Spleen (tissue), 11 donors: ENCODE results near the gene NRIP2. TPM values are rescaled to one million over a fixed set of nuclear protein-coding genes. Genes with fewer than 3 reads are reported as not detected.

Experiments used
- DNase-seq: peaks from one replicate; pipeline ENCODE4 v3.0.0-alpha.2; 2020
- H3K27ac ChIP-seq, 8 donors: fragments of 200-600 bp; sonication (generic) in 7 of 8; 1 replicate in 4 of 8; 2 replicates in 4 of 8; pipeline versions ENCODE4 v1.5.0 to v1.8.0; 2016 to 2021; ENCODE audit warnings: inconsistent platforms in 4 of 8, mild to moderate bottlenecking in 4 of 8, moderate library complexity in 1 of 8
- H3K27me3 ChIP-seq, 7 donors: fragments of 200-600 bp; sonication (generic) in 6 of 7; replicated peaks in 1 of 7; 1 replicate in 4 of 7; 2 replicates in 3 of 7; pipeline versions ENCODE4 v1.5.0 to v1.8.0; 2016 to 2021; ENCODE audit warnings: inconsistent platforms in 3 of 7, mild to moderate bottlenecking in 1 of 7
- H3K36me3 ChIP-seq, 6 donors: fragments of 200-600 bp; sonication (generic) in 5 of 6; 1 replicate in 4 of 6; 2 replicates in 2 of 6; pipeline versions ENCODE4 v1.5.0 to v1.8.0; 2016 to 2021; ENCODE audit warnings: inconsistent platforms in 2 of 6
- H3K4me1 ChIP-seq, 6 donors: fragments of 200-600 bp; sonication (generic) in 5 of 6; 1 replicate in 3 of 6; 2 replicates in 3 of 6; pipeline versions ENCODE4 v1.5.0 to v1.8.0; 2016 to 2021; ENCODE audit warnings: inconsistent platforms in 3 of 6
- H3K4me3 ChIP-seq, 8 donors: fragments of 200-600 bp; sonication (generic) in 7 of 8; 1 replicate in 4 of 8; 2 replicates in 4 of 8; pipeline versions ENCODE4 v1.5.0 to v1.8.0; 2016 to 2021; ENCODE audit warnings: inconsistent platforms in 4 of 8, mild to moderate bottlenecking in 4 of 8, moderate library complexity in 2 of 8
- H3K9me3 ChIP-seq, 8 donors: fragments of 200-600 bp; sonication (generic) in 7 of 8; 1 replicate in 4 of 8; 2 replicates in 4 of 8; pipeline versions ENCODE4 v1.5.0 to v1.8.0; 2016 to 2021; ENCODE audit warnings: inconsistent platforms in 4 of 8
- CTCF ChIP-seq, 11 experiments: fragments of 200-600 bp in 7 of 11; fragments of 450-650 bp in 4 of 11; sonication (generic) in 4 of 11; IDR thresholded peaks in 8 of 11; conservative IDR thresholded peaks in 3 of 11; 1 replicate in 7 of 11; 2 replicates in 4 of 11; pipeline versions ENCODE4 v1.4.0 to v1.8.0; 2016 to 2021; ENCODE audit warnings: antibody characterized with exemption in 11 of 11, inconsistent platforms in 4 of 11, mild to moderate bottlenecking in 1 of 11
- POLR2A ChIP-seq, 3 donors: fragments of 450-650 bp; IDR thresholded peaks; one replicate each; pipeline ENCODE4 v1.5.1; 2017; ENCODE audit warnings: antibody characterized with exemption in 3 of 3, mild to moderate bottlenecking in 1 of 3
- POLR2AphosphoS5 ChIP-seq, 3 donors: sonication (generic); formaldehyde crosslinking; IDR thresholded peaks; one replicate each; pipeline ENCODE4 v1.5.1; 2017; ENCODE audit warnings: antibody characterized with exemption in 3 of 3
- WGBS, 5 donors: extraction: QIAGEN DNeasy Blood & Tissue Kit in 3 of 5; methylation state at CpG; one replicate each; pipeline versions ENCODE4 v1.1.5 to v1.1.7; 2013 to 2018; 5-methylcytosine and 5-hydroxymethylcytosine counted together
- intact Hi-C: fragments of 100-400 bp; cut with DNase I; formaldehyde crosslinking; loops from one replicate; pipeline ENCODE4 v1.15.0; 2023; ENCODE audit warnings: low total_unique reads
- polyA plus RNA-seq, 3 donors: library from polyadenylated mRNA; stranded (reverse); fragments of 200-250 nt; gene quantifications; one replicate each; pipeline ENCODE4 v1.2.1, GENCODE V29; 2013
- total RNA-seq, 7 donors: library from RNA; depleted of rRNA in 3 of 7; stranded (reverse); fragments of >200 nt in 3 of 7; fragmentation: NEBNext Ultra II Directional in 4 of 7; extraction: Animal tissue kit (Norgen Biotek cat#: 25700) in 4 of 7; gene quantifications; one replicate each; pipeline versions ENCODE4 v1.1.0 to v1.2.1, GENCODE V29; 2016 to 2021
- donor health status: healthy with polysubstance abuse.
- donor health status: DM: no; HTN: no; CAD: no; lungs with moderate emphysema.
- donor health status: DM: no; HTN: no; CAD: no.
- donor health status: Bipolar disorder and iron deficiency.
- donor health status: healthy.
- donor health status: DM: no; HTN: no; CAD: no.
- donor health status: DM: yes; HTN: yes; CAD: no.

NRIP2 gene
- total and polyA plus RNA-seq, 10 donors, result 1.3 to 18.8 (median 10.5) TPM

DNA sequence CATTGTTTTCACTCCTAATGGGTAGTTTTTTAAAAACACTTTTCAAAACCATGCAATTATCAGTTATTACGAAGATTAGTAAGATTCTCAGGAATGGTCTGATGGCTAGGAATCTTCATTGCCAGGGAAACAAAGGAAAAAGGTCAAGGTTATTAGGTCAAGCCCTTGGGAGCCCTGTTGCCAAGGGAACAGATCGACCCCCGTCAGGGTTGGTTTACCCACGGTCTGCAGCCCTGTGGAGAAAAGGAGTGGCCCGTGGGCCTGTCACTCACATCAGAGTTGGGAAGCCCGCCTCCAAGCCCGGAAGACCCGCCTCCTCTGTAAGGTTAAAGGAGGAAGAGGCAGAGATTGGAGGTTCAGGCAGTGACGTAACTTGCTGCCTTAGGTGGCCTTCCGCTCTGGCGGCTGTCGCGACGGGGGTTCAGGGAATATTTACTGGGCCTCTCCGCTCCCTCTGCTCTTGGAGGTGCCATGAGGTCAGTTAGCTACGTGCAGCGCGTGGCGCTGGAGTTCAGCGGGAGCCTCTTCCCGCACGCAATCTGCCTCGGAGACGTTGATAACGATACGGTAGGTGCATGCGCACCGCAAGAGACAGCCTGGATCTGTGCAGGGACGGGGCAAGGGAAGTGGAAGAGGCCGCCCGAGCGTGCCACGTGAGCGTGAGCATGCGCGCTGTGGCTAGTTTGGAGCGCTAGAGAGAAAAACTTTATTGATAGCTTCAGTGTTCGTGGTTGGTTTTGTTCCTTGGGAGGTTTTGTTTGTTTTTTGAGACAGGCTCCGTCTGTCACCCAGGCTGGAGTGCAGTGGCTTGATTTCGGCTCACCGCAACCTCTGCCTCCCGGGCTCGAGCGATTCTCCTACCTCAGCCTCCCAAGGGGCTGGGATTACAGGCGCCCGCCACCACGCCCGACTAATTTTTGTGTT lies 22.3 kb downstream of the NRIP2 start, which contains the start of gene ITFG2:
ITFG2 (plus strand) TSS at position 379 of the 924 bp plus-strand sequence; CDS start at position 472, 93 bp downstream.
- Histone ChIP-seq H3K9me3 (no peaks in the 10 kb centered on the region), H3K36me3 (peaks cover 0 to 33% (median 8%) of the 10 kb centered on the region in 6 donors), H3K4me3 (peak within 1 kb of the TSS; percentile 59 to 91 (median 75)), H3K27ac (peak within 1 kb of the TSS; percentile 90 to 98 (median 94)), H3K27me3 (no peaks in the 10 kb centered on the region), H3K4me1 (peaks cover 16 to 40% (median 33%) of the 10 kb centered on the region in 6 donors)
- intact Hi-C loops, result no loop called here
- TF ChIP-seq POLR2A (IDR thresholded peaks at IDR 0.05), result peak; percentile 27 to 88 (median 85)
- peak in 3 of 11 experiments; percentile 14 to 33 (median 28) for TF ChIP-seq CTCF (IDR thresholded peaks at IDR 0.05 in 8 of 11, conservative IDR thresholded peaks at IDR 0.05 in 3 of 11)
- peak; percentile 99 for TF ChIP-seq POLR2AphosphoS5 (IDR thresholded peaks at IDR 0.05)
- DNase-seq, result peak; percentile 99
- WGBS, 5 donors, result 0 to 2% (median 1%) methylated on average over 25 to 48 of the region's 48 CpGs

- peak; percentile 31 for DNase-seq
- 83 to 88% (median 87%) methylated on average over 5 of the region's 5 CpGs for WGBS, 5 donors
These were observed 23.0 kb downstream of the NRIP2 start for GRCh38 chr12:2811801-2812200.

GRCh38 chr12:2806700-2807099 lies 28.1 kb downstream of the NRIP2 start:
- 81 to 92% (median 89%) methylated on average over 6 of the region's 6 CpGs for WGBS, 5 donors
- peaks cover under 1 to 29% (median 7%) of the 10 kb centered on the region in 6 donors for H3K4me1 ChIP-seq
- H3K27me3 ChIP-seq, result no peaks in the 10 kb centered on the region
- H3K36me3 ChIP-seq, result peaks cover 0 to 44% (median 34%) of the 10 kb centered on the region in 6 donors
- no peak for DNase-seq
- no peak overlapping the region for H3K4me3 ChIP-seq
- H3K9me3 ChIP-seq, result no peaks in the 10 kb centered on the region
- no peak for TF ChIP-seq POLR2A (IDR thresholded peaks at IDR 0.05)
- TF ChIP-seq CTCF (IDR thresholded peaks at IDR 0.05 in 8 of 11, conservative IDR thresholded peaks at IDR 0.05 in 3 of 11), result no peak
- no peak for TF ChIP-seq POLR2AphosphoS5 (IDR thresholded peaks at IDR 0.05)
- intact Hi-C loops, result no loop called here
- no peak overlapping the region for H3K27ac ChIP-seq

More at GRCh38 chr12:2811801-2812200, 23.0 kb downstream of the NRIP2 start:
- Histone ChIP-seq H3K4me1 (peaks cover 16 to 40% (median 33%) of the 10 kb centered on the region in 6 donors), H3K27ac (peak overlapping the region in 7 of 8 donors; percentile 90 to 98 (median 94)), H3K9me3 (no peaks in the 10 kb centered on the region), H3K36me3 (peaks cover 0 to 26% (median 3%) of the 10 kb centered on the region in 6 donors), H3K27me3 (no peaks in the 10 kb centered on the region), H3K4me3 (peak overlapping the region in 7 of 8 donors; percentile 59 to 91 (median 72))
- TF ChIP-seq POLR2A (IDR thresholded peaks at IDR 0.05), result no peak
- no peak for TF ChIP-seq POLR2AphosphoS5 (IDR thresholded peaks at IDR 0.05)
- TF ChIP-seq CTCF (IDR thresholded peaks at IDR 0.05 in 8 of 11, conservative IDR thresholded peaks at IDR 0.05 in 3 of 11), result no peak
- intact Hi-C loops, result no loop called here

- H3K27ac ChIP-seq, result peak overlapping the region in 3 of 8 donors; percentile 8 to 57 (median 56)
- DNase-seq, result no peak
- intact Hi-C loops, result no loop called here
These were observed 29.7 kb downstream of the NRIP2 start for GRCh38 chr12:2805143-2805520.

More at GRCh38 chr12:2805143-2805520, 29.7 kb downstream of the NRIP2 start:
- TF ChIP-seq POLR2A (IDR thresholded peaks at IDR 0.05) (no peak), POLR2AphosphoS5 (IDR thresholded peaks at IDR 0.05) (no peak), CTCF (IDR thresholded peaks at IDR 0.05 in 8 of 11, conservative IDR thresholded peaks at IDR 0.05 in 3 of 11) (no peak)
- Histone ChIP-seq H3K9me3 (no peaks in the 10 kb centered on the region), H3K36me3 (peaks cover 4 to 60% (median 50%) of the 10 kb centered on the region in 6 donors), H3K4me3 (no peak overlapping the region), H3K27me3 (no peaks in the 10 kb centered on the region), H3K4me1 (peaks cover 0 to 24% (median 4%) of the 10 kb centered on the region in 6 donors)
- 69 to 82% (median 75%) methylated on average over 2 of the region's 2 CpGs for WGBS, 5 donors
